ENCODE data around the gene SGSH.

Gene SGSH

GRCh38 chr17:80223838-80224497 is 3.8 kb upstream of the SGSH start:
- DNase-seq: no peak

- no peak for DNase-seq
Measured at GRCh38 chr17:80223142-80223815, 3.1 kb upstream of the SGSH start.

- no peak for DNase-seq
Measured at GRCh38 chr17:80222376-80223141, 2.4 kb upstream of the SGSH start.

- no peak for DNase-seq
Measured at GRCh38 chr17:80221351-80222105, 1.4 kb upstream of the SGSH start.

- DNase-seq: no peak
Measured at GRCh38 chr17:80220736-80221215, 643 bp upstream of the SGSH start.

GRCh38 chr17:80219763-80220053 is 425 bp downstream of the SGSH start:
- no peak for DNase-seq

GRCh38 chr17:80219013-80219762 is 945 bp downstream of the SGSH start:
- peak in 1 of 2 experiments; percentile 23 for DNase-seq

- no peak for DNase-seq
Measured at GRCh38 chr17:80218391-80218790, 1.7 kb downstream of the SGSH start.

GRCh38 chr17:80217703-80218362 is 2.3 kb downstream of the SGSH start:
- no peak for DNase-seq

- DNase-seq: no peak
Measured at GRCh38 chr17:80216473-80217456, 3.4 kb downstream of the SGSH start.

- DNase-seq: no peak
Measured at GRCh38 chr17:80214878-80215210, 5.3 kb downstream of the SGSH start.

GRCh38 chr17:80214012-80214877 is 5.9 kb downstream of the SGSH start:
- no peak for DNase-seq

- DNase-seq: no peak
Measured at GRCh38 chr17:80213643-80213975, 6.5 kb downstream of the SGSH start.

GRCh38 chr17:80212962-80213642 is 7.0 kb downstream of the SGSH start:
- DNase-seq: no peak

GRCh38 chr17:80212511-80212910 is 7.6 kb downstream of the SGSH start:
- no peak for DNase-seq

- peak; percentile 41 to 76 for DNase-seq
Measured at GRCh38 chr17:80212109-80212508, 8.0 kb downstream of the SGSH start.

- DNase-seq: no peak
Measured at GRCh38 chr17:80210348-80211108, 9.6 kb downstream of the SGSH start.

- no peak for DNase-seq
Measured at GRCh38 chr17:80209765-80210164, 10.4 kb downstream of the SGSH start.

GRCh38 chr17:80208050-80208449 is 12.1 kb downstream of the SGSH start:
- DNase-seq: no peak
